HUES48 (cell line): Measurements from ENCODE around the gene FAM210B.

Source experiments
- H3K27ac ChIP-seq: one replicate; pipeline ENCODE4 v1.7.0; 2013; ENCODE audit warnings: low read depth, low read length, inconsistent platforms
- H3K27me3 ChIP-seq: 2 replicates; pipeline ENCODE4 v1.6.1; 2013; ENCODE audit warnings: mild to moderate bottlenecking, low read length; ENCODE audit not compliant: control insufficient read depth, insufficient read depth
- H3K36me3 ChIP-seq: 2 replicates; pipeline ENCODE4 v1.6.1; 2013; ENCODE audit warnings: low read length; ENCODE audit not compliant: control insufficient read depth, insufficient read depth
- H3K4me1 ChIP-seq: 2 replicates; pipeline ENCODE4 v1.6.1; 2013; ENCODE audit warnings: mild to moderate bottlenecking, low read length; ENCODE audit not compliant: control insufficient read depth, insufficient read depth
- H3K4me3 ChIP-seq: 2 replicates; pipeline ENCODE4 v1.5.1; 2013; ENCODE audit warnings: mild to moderate bottlenecking, low read depth, low read length
- H3K9ac ChIP-seq: 2 replicates; pipeline ENCODE4 v1.6.1; 2013; ENCODE audit warnings: mild to moderate bottlenecking, low read depth, low read length, moderate library complexity
- H3K9me3 ChIP-seq: 2 replicates; pipeline ENCODE4 v1.6.1; 2013; ENCODE audit warnings: low read length; ENCODE audit not compliant: control insufficient read depth, insufficient read depth

FAM210B gene

DNA sequence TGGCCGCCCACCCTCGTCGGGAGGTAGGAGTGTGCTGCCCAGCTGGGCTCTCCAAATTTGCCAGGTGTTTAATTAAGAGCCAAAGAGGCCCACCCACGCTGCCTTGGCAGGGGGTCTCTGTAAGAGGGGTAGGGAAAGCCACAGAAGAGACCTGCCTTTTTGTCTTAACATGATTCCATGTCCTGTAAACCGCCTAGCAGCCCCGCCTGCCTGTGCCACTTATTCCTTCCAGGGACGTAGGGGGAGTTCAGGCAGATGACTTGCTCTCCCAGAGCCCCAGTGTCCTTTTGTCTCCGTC is 2.1 kb downstream of the FAM210B start:
- Histone ChIP-seq H3K27me3 (peaks cover 5% of the 10 kb centered on the region; the same call in 1 of the 2 replicates), H3K27ac (no peak overlapping the region), H3K9me3 (no peaks in the 10 kb centered on the region), H3K4me3 (no peak overlapping the region), H3K36me3 (no peaks in the 10 kb centered on the region; the same call in 1 of the 2 replicates), H3K4me1 (peaks cover 14% of the 10 kb centered on the region; the same call in 1 of the 2 replicates), H3K9ac (no peak overlapping the region)

DNA sequence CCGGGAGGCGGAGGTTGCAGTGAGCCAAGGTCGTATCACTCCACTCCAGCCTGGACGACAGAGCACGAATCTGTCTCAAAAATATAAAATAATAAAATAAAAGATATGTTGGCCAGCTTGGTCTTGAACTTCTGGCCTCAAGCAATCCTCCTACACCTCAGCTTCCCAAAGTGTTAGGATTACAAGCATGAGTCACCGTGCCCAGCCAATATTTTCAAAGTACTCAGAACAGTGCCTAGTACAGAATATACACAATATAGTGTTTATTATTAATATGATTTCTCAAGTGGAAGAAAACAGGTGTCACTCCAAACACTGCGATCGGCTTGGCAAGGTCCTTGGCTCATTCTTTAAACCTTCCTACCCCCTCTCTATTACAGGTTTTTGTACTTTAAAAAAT is 3.1 kb downstream of the FAM210B start:
- Histone ChIP-seq H3K36me3 (peaks cover 4% of the 10 kb centered on the region; the same call in 1 of the 2 replicates), H3K4me1 (peaks cover 14% of the 10 kb centered on the region; the same call in 1 of the 2 replicates), H3K27me3 (peaks cover 5% of the 10 kb centered on the region; the same call in 1 of the 2 replicates), H3K9ac (no peak overlapping the region), H3K9me3 (no peaks in the 10 kb centered on the region), H3K27ac (no peak overlapping the region), H3K4me3 (no peak overlapping the region)

DNA sequence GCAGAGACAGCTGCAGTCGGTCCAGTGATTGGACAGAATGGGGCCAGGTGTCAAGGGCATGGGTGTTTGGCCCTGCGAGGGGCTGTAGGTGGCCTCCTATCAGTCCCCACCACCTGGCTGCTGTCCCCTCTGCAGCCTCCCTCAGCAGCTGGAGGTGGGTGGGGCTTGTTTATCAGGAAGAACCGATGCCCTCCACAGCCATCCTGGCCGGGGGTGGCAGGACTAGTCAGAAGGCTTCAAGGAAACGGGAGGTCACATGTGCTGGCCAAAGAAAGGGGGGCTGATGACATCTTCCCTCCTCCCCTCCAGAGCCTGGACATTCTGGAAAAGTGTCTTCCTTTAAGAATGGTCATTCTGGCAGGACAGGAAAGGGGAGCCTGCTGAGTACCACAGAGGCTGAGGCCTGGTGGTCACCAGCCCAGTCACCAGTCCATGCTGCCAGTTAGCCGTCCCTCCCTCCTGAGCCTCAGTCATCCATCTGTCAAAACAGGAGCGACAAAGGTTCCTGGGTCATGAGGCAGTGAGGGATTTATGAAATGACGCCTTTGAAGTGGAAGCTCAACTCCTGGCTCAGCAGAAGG is 4.1 kb downstream of the FAM210B start:
- Histone ChIP-seq H3K4me3 (no peak overlapping the region), H3K27ac (no peak overlapping the region), H3K27me3 (peaks cover 5% of the 10 kb centered on the region; the same call in 1 of the 2 replicates), H3K9ac (no peak overlapping the region), H3K9me3 (no peaks in the 10 kb centered on the region), H3K4me1 (peaks cover 14% of the 10 kb centered on the region; the same call in 1 of the 2 replicates), H3K36me3 (peaks cover 6% of the 10 kb centered on the region; the same call in 1 of the 2 replicates)

DNA sequence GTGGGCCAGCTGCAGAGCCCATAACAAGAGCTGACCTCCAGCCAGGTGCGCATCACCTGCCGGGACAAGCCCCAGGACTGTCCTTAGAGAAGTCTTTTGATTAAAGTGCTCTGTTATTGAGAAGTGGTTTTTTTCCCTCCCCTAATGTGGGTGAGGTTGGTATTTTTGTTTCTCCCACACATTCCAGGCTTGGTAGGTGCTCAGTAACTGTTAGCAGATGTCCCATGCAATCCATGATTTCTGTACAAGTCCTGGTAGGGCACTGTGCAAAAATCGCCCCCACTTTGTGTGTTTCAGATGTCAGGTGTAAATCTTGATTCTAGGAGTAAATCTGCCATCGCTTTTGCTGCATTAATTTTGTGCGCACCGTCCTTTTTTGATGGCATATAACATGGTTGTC is 4.7 kb downstream of the FAM210B start:
- H3K4me3 ChIP-seq = no peak overlapping the region
- H3K4me1 ChIP-seq = peaks cover 11% of the 10 kb centered on the region; the same call in 1 of the 2 replicates
- H3K9ac ChIP-seq = no peak overlapping the region

DNA sequence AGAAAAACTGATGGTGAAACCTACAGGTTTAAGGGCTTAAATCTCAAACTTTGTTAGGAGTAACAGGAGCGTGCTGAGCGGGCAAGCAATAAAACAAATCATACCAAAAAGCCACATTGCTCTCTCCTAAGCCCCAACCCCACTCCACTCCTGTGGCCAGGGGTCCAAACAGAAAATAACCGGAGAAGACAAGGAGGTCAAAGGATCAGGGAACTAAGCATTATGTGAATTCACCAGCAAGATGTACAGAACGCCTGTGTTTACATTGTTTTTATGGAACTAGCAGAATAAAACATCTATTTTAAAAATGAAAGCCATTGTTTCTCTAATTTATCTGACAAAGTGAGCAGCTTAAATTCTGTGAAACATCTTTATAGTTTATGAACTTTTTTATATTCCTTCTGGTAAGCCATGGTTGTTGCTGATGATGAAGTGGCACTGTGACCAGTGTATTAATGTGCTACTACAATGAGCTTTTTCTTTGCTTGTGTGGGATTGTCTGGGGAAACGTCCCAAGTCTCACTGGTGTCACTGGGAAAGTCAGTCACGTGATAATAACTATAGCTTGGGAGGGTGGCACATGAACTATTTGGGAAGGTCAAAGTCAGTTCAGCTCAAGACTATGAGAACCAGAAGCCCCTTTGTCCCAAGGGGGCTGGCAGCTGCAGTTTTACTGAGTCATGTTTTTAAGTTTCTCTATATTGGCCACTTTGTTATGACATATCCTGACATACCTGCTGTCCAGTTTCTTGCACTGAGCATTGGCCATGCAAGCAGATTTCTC is 9.8 kb downstream of the FAM210B start:
- Histone ChIP-seq H3K9me3 (no peaks in the 10 kb centered on the region), H3K4me1 (no peaks in the 10 kb centered on the region), H3K27me3 (no peaks in the 10 kb centered on the region), H3K36me3 (peaks cover 54% of the 10 kb centered on the region), H3K27ac (no peak overlapping the region), H3K4me3 (no peak overlapping the region), H3K9ac (no peak overlapping the region)

More for the DNA sequence above, 4.7 kb downstream of the FAM210B start:
- Histone ChIP-seq H3K27ac (no peak overlapping the region), H3K9me3 (no peaks in the 10 kb centered on the region), H3K27me3 (peaks cover 5% of the 10 kb centered on the region; the same call in 1 of the 2 replicates), H3K36me3 (peaks cover 6% of the 10 kb centered on the region; the same call in 1 of the 2 replicates)

DNA sequence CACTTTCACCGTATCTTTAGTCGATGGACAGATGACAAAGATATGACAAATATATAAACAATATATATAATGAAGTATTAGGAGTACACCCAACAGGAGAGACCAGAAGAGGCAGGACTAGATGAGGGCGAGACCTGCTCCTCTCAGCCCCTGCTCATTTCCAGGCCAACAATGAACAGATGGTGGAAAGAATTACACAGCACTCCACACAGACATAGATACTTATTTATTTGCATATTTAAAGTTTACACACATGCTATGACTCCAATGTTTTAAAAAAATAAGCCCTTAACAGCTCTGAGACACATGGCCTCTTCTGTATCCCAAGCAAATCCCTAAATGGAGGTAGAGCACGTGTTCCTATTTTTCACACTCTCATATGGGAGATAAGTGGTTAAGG is 10.4 kb downstream of the FAM210B start:
- H3K4me1 ChIP-seq = no peaks in the 10 kb centered on the region
- H3K9ac ChIP-seq = no peak overlapping the region
- H3K27ac ChIP-seq = no peak overlapping the region
- no peaks in the 10 kb centered on the region for H3K27me3 ChIP-seq
- H3K9me3 ChIP-seq = no peaks in the 10 kb centered on the region
- peaks cover 60% of the 10 kb centered on the region for H3K36me3 ChIP-seq
- H3K4me3 ChIP-seq = no peak overlapping the region

DNA sequence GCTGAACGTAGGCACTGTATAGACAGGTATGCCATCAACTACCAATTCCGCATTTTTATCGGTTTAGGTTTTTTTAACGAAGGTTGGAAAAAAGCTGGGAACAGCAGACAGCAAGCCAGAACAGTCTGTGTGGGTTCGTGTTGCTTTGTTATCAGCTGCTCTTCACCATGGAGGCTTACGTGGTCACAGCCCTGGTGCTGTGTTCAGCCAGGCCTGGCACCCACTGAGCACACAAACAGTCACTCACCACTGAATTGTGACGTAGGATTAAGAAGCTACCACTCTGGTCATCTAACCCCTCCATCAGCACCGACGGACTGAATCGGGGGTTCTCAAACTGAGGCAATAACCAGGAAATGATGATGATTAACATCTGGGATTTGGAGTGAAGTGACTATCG is 13.2 kb downstream of the FAM210B start:
- H3K9me3 ChIP-seq = no peaks in the 10 kb centered on the region
- H3K4me1 ChIP-seq = no peaks in the 10 kb centered on the region
- H3K36me3 ChIP-seq = peaks cover 83% of the 10 kb centered on the region
- no peak overlapping the region for H3K27ac ChIP-seq
- H3K4me3 ChIP-seq = no peak overlapping the region
- no peak overlapping the region for H3K9ac ChIP-seq
- no peaks in the 10 kb centered on the region for H3K27me3 ChIP-seq

DNA sequence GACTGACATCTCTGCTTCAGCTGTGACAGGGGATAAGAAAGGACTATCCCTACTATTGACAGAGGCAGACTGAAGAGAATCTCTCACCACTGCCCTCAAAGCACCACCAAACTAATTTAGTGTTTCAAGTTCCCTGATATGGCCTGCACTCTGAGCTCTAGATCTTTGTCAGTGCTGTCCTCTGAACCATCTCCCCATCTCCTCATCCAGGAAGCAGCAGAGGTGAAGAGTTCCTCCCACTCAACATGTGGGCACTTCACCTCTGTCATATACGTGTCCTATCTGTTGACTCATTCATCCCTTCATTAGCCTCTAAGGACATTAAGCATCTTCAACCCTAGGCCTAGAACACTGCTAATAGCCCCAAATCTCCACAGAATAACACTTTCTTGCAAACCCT is 14.1 kb downstream of the FAM210B start:
- Histone ChIP-seq H3K9me3 (no peaks in the 10 kb centered on the region), H3K27ac (no peak overlapping the region), H3K36me3 (peaks cover 89% of the 10 kb centered on the region), H3K27me3 (no peaks in the 10 kb centered on the region), H3K9ac (no peak overlapping the region), H3K4me1 (no peaks in the 10 kb centered on the region), H3K4me3 (no peak overlapping the region)

DNA sequence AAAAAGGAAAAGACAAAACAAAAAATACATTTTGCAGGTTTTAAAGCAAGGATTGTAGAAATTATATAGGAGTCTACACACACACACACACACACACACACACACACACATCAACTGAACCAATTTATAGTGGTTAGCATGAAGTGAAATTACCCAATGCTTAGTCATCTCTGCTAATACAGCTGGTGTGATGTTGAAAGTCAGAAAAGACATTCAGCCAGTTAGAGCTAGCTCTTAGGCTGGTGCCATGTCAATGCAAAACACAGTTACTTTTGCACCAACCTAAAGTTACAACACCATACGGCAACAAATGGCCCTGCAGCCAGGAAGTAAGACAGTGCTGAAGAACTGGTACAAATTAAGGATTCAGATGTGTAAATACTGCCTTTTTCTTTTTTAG is 15.2 kb downstream of the FAM210B start:
- no peaks in the 10 kb centered on the region for H3K9me3 ChIP-seq
- H3K36me3 ChIP-seq = peaks cover 97% of the 10 kb centered on the region
- H3K4me3 ChIP-seq = no peak overlapping the region
- H3K27me3 ChIP-seq = no peaks in the 10 kb centered on the region
- H3K27ac ChIP-seq = no peak overlapping the region
- no peak overlapping the region for H3K9ac ChIP-seq
- H3K4me1 ChIP-seq = no peaks in the 10 kb centered on the region

DNA sequence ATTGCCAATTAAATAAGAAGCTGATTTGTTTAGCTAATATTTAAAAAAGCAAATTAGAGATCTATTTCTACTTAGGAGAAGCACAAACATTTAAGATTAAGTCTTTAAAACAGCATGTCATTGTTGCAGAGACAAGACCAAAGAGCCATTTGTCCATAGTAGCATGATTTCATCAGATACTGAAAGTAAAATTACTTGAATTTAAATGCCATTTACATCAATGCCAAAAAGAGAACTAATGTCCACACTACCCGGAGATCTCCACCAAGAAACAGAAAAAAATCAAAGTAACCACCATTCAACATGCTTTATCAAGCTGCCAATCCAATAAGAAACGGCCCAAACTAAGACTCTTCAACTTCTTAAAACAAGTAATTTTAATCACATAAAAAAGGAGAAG is 17.6 kb downstream of the FAM210B start:
- H3K36me3 ChIP-seq = peaks cover 93% of the 10 kb centered on the region
- H3K27ac ChIP-seq = no peak overlapping the region
- H3K27me3 ChIP-seq = no peaks in the 10 kb centered on the region
- H3K4me1 ChIP-seq = no peaks in the 10 kb centered on the region
- H3K9me3 ChIP-seq = no peaks in the 10 kb centered on the region
- H3K9ac ChIP-seq = no peak overlapping the region
- H3K4me3 ChIP-seq = no peak overlapping the region

DNA sequence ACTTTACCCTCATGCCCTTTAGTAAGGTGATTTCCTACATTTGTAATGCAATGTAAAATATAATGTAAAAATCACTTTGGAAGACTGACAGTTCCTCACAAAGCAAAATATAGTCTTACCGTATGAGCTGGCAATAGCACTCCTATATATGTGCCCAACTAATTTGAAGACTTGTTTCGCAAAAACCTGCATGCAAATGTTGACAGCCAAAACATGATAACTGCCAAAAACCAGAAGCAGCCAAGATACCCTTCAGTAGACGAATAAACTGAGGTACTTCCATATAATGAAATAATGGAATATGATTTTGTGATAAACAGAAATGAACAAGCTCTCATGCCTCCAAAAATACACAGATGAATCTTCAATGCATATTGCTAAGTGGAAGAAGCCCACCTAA is 19.6 kb downstream of the FAM210B start:
- H3K4me3 ChIP-seq = no peak overlapping the region
- no peaks in the 10 kb centered on the region; the same call in 1 of the 2 replicates for H3K4me1 ChIP-seq
- H3K27me3 ChIP-seq = no peaks in the 10 kb centered on the region
- H3K27ac ChIP-seq = no peak overlapping the region
- H3K36me3 ChIP-seq = peaks cover 91% of the 10 kb centered on the region
- H3K9me3 ChIP-seq = no peaks in the 10 kb centered on the region
- H3K9ac ChIP-seq = no peak overlapping the region
